H1 (cell line): ENCODE measurements around the gene ARHGAP28. TPM values are rescaled to one million over a fixed set of nuclear protein-coding genes. Genes with fewer than 3 reads are reported as not detected.

Source experiments
- JUND ChIP-seq: IDR thresholded peaks from 2 replicates; pipeline ENCODE4 v1.6.1; 2011; ENCODE audit warnings: mild to moderate bottlenecking, improper control_type of control experiment, low read length
- NANOG ChIP-seq: IDR thresholded peaks from 2 replicates; pipeline ENCODE4 v1.6.1; 2011; ENCODE audit warnings: low read length, low read depth, mild to moderate bottlenecking, inconsistent platforms; ENCODE audit not compliant: insufficient read depth, poor library complexity, severe bottlenecking
- RXRA ChIP-seq: IDR thresholded peaks from 2 replicates; pipeline ENCODE4 v1.6.1; 2011; ENCODE audit warnings: low read depth, mild to moderate bottlenecking, low read length, moderate library complexity; ENCODE audit not compliant: insufficient read depth
- SIN3A ChIP-seq, 2 experiments: IDR thresholded peaks in 1 of 2; conservative IDR thresholded peaks in 1 of 2; 2 replicates each; pipeline ENCODE4 v1.6.1; 2011 to 2012; ENCODE audit warnings: low read length in 2 of 2, improper control_type of control experiment in 1 of 2, low read depth in 1 of 2, mild to moderate bottlenecking in 1 of 2
- SIX5 ChIP-seq: IDR thresholded peaks from 2 replicates; pipeline ENCODE4 v1.6.1; 2011; ENCODE audit warnings: mild to moderate bottlenecking, low read depth, low read length
- polyA plus RNA-seq, 7 experiments: library from polyadenylated mRNA; depleted of rRNA in 3 of 7; stranded (reverse) in 5 of 7; unstranded in 2 of 7; fragments of >200 nt in 5 of 7; fragments of 200-250 nt in 2 of 7; gene quantifications; 1 replicate in 5 of 7; 2 replicates in 1 of 7; 4 replicates in 1 of 7; pipeline versions ENCODE4 v1.2.1 to v1.2.3, GENCODE V29; 2011 to 2013; ENCODE audit warnings: missing spikeins in 2 of 7, mixed read lengths in 2 of 7
- total RNA-seq: library from RNA; stranded (reverse); fragmentation: NEBNext Ultra II Directional; extraction: Animal tissue kit (Norgen Biotek cat#: 25700); gene quantifications from 2 replicates; pipeline ENCODE4 v1.2.1, GENCODE V29; 2021
- TF ChIP-seq, protein P1 (sequence below): IDR thresholded peaks from 2 replicates; pipeline ENCODE4 v1.6.1; 2012; ENCODE audit warnings: inconsistent platforms

The ARHGAP28 gene
- total and polyA plus RNA-seq, 2 of the 8 experiments (the other 6 are each of a cell fraction or from before 2014, with no cell fraction given): 2.9 to 14.4 TPM

DNA sequence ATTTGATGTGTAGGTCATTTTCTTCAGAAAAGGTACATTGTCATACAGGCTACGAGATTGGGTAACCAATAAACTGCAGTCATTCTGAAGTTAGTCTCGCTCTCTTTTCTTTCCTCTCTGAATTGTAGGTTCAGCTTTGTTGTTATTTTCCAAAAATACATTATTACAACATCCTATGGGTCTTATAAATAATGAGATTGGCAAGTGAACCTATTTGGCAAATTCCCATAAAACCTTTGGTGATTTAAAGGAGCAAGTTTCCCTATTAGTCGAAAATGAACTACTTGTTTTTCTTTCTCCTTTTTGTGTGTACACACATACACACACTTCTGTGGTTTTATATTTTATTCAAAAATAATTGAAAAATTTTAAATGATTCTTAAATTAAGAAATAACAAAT, 67.0 kb downstream of the ARHGAP28 start (continued):
- no peak for TF ChIP-seq SIN3A (conservative IDR thresholded peaks at IDR 0.05 in 1 of 2, IDR thresholded peaks at IDR 0.05 in 1 of 2; ENCODE audit: low read depth in 1 of 2, low read length in 2 of 2)
- TF ChIP-seq SIX5: no peak
- no peak for TF ChIP-seq NANOG
- no peak for TF ChIP-seq RXRA
- no peak for TF ChIP-seq JUND
- TF ChIP-seq, protein P1, sequence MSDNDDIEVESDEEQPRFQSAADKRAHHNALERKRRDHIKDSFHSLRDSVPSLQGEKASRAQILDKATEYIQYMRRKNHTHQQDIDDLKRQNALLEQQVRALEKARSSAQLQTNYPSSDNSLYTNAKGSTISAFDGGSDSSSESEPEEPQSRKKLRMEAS: no peak
